ENCODE data around the gene ATXN3. TPM values are rescaled to one million over a fixed set of nuclear protein-coding genes. Genes with fewer than 3 reads are reported as not detected.
A peak's percentile ranks its signal among the peaks of the same experiment; 100 is the strongest.

ATXN3 gene
- total RNA-seq, 1 experiment from 2014 or later, result 10.8 TPM

GRCh38 chr14:92041203-92041602 is 65.2 kb downstream of the ATXN3 start:
- H3K4me3 ChIP-seq, result no peak overlapping the region
- H3K9me3 ChIP-seq (replicated peaks), result no peaks in the 10 kb centered on the region
- DNase-seq (ENCODE audit: low read depth in 1 of 2, low spot score in 2 of 2), result no peak
- peaks cover 10% of the 10 kb centered on the region for H3K36me3 ChIP-seq
- H3K4me1 ChIP-seq (replicated peaks), result peaks cover 9% of the 10 kb centered on the region; the same call in 1 of the 2 replicates
- H3K27ac ChIP-seq, result no peak overlapping the region
- no peaks in the 10 kb centered on the region for H3K27me3 ChIP-seq (replicated peaks)

GRCh38 chr14:92040431-92041051 is 65.8 kb downstream of the ATXN3 start:
- H3K27ac ChIP-seq, result peak overlapping the region; percentile 92
- peak in 1 of 2 experiments; percentile 1 for DNase-seq (ENCODE audit: low read depth in 1 of 2, low spot score in 2 of 2)
- peak overlapping the region; percentile 67 for H3K4me3 ChIP-seq
- no peaks in the 10 kb centered on the region for H3K27me3 ChIP-seq (replicated peaks)
- H3K4me1 ChIP-seq (replicated peaks), result peaks cover 9% of the 10 kb centered on the region; the same call in 1 of the 2 replicates
- H3K9me3 ChIP-seq (replicated peaks), result no peaks in the 10 kb centered on the region
- peaks cover 14% of the 10 kb centered on the region for H3K36me3 ChIP-seq

- H3K4me1 ChIP-seq (replicated peaks), result peaks cover 9% of the 10 kb centered on the region; the same call in 1 of the 2 replicates
- DNase-seq (ENCODE audit: low read depth in 1 of 2, low spot score in 2 of 2), result peak; percentile 86 to 91
- H3K36me3 ChIP-seq, result peaks cover 14% of the 10 kb centered on the region
- H3K9me3 ChIP-seq (replicated peaks), result no peaks in the 10 kb centered on the region
- no peaks in the 10 kb centered on the region for H3K27me3 ChIP-seq (replicated peaks)
- H3K27ac ChIP-seq, result peak within 1 kb of the TSS; percentile 92
- H3K4me3 ChIP-seq, result peak within 1 kb of the TSS; percentile 67
These were observed 66.5 kb downstream of the ATXN3 start, which contains the start of gene TRIP11 for GRCh38 chr14:92039719-92040430. TRIP11 (minus strand) TSS chr14:92040059; CDS start chr14:92039685, 374 bp downstream.

GRCh38 chr14:92039063-92039718 is 67.2 kb downstream of the ATXN3 start:
- H3K4me1 ChIP-seq (replicated peaks), result peaks cover 9% of the 10 kb centered on the region; the same call in 1 of the 2 replicates
- H3K27ac ChIP-seq, result peak overlapping the region; percentile 92
- no peaks in the 10 kb centered on the region for H3K27me3 ChIP-seq (replicated peaks)
- no peaks in the 10 kb centered on the region for H3K9me3 ChIP-seq (replicated peaks)
- H3K36me3 ChIP-seq, result peaks cover 14% of the 10 kb centered on the region
- peak overlapping the region; percentile 67 for H3K4me3 ChIP-seq
- peak in 1 of 2 experiments; percentile 61 for DNase-seq (ENCODE audit: low read depth in 1 of 2, low spot score in 2 of 2)

- peaks cover 14% of the 10 kb centered on the region for H3K36me3 ChIP-seq
These were observed 68.4 kb downstream of the ATXN3 start for GRCh38 chr14:92037989-92038388.

GRCh38 chr14:92035890-92036289 is 70.5 kb downstream of the ATXN3 start:
- no peak for DNase-seq (ENCODE audit: low read depth in 1 of 2, low spot score in 2 of 2)
- Histone ChIP-seq H3K4me1 (replicated peaks) (peaks cover 9% of the 10 kb centered on the region; the same call in 1 of the 2 replicates), H3K36me3 (peaks cover 23% of the 10 kb centered on the region), H3K4me3 (no peak overlapping the region), H3K9me3 (replicated peaks) (no peaks in the 10 kb centered on the region), H3K27me3 (replicated peaks) (no peaks in the 10 kb centered on the region), H3K27ac (no peak overlapping the region)

More at GRCh38 chr14:92037989-92038388, 68.4 kb downstream of the ATXN3 start:
- no peaks in the 10 kb centered on the region for H3K27me3 ChIP-seq (replicated peaks)
- H3K9me3 ChIP-seq (replicated peaks), result no peaks in the 10 kb centered on the region
- DNase-seq (ENCODE audit: low read depth in 1 of 2, low spot score in 2 of 2), result no peak
- H3K4me1 ChIP-seq (replicated peaks), result peaks cover 9% of the 10 kb centered on the region; the same call in 1 of the 2 replicates
- H3K27ac ChIP-seq, result no peak overlapping the region
- no peak overlapping the region for H3K4me3 ChIP-seq

GRCh38 chr14:92033906-92034687 is 72.3 kb downstream of the ATXN3 start:
- Histone ChIP-seq H3K9me3 (replicated peaks) (no peaks in the 10 kb centered on the region), H3K4me1 (replicated peaks) (peaks cover 5% of the 10 kb centered on the region; the same call in 1 of the 2 replicates), H3K4me3 (no peak overlapping the region), H3K27ac (no peak overlapping the region), H3K36me3 (peaks cover 29% of the 10 kb centered on the region), H3K27me3 (replicated peaks) (no peaks in the 10 kb centered on the region)
- DNase-seq (ENCODE audit: low read depth in 1 of 2, low spot score in 2 of 2), result no peak

- no peak overlapping the region for H3K27ac ChIP-seq
- peaks cover 31% of the 10 kb centered on the region for H3K36me3 ChIP-seq
- H3K9me3 ChIP-seq (replicated peaks), result no peaks in the 10 kb centered on the region
- DNase-seq (ENCODE audit: low read depth in 1 of 2, low spot score in 2 of 2), result no peak
- no peaks in the 10 kb centered on the region for H3K27me3 ChIP-seq (replicated peaks)
- no peak overlapping the region for H3K4me3 ChIP-seq
- H3K4me1 ChIP-seq (replicated peaks), result peaks cover 5% of the 10 kb centered on the region; the same call in 1 of the 2 replicates
These were observed 72.9 kb downstream of the ATXN3 start for GRCh38 chr14:92033433-92033832.

- Histone ChIP-seq H3K9me3 (replicated peaks) (no peaks in the 10 kb centered on the region), H3K36me3 (peaks cover 30% of the 10 kb centered on the region), H3K27me3 (replicated peaks) (no peaks in the 10 kb centered on the region), H3K27ac (no peak overlapping the region), H3K4me1 (replicated peaks) (no peaks in the 10 kb centered on the region), H3K4me3 (no peak overlapping the region)
- DNase-seq (ENCODE audit: low read depth in 1 of 2, low spot score in 2 of 2), result no peak
These were observed 79.7 kb downstream of the ATXN3 start for GRCh38 chr14:92026548-92027190.

GRCh38 chr14:92022036-92022435 is 84.3 kb downstream of the ATXN3 start:
- H3K36me3 ChIP-seq, result peaks cover 22% of the 10 kb centered on the region
- H3K27ac ChIP-seq, result no peak overlapping the region
- DNase-seq (ENCODE audit: low read depth in 1 of 2, low spot score in 2 of 2), result no peak

GRCh38 chr14:92021523-92021922 is 84.9 kb downstream of the ATXN3 start:
- H3K4me1 ChIP-seq (replicated peaks), result no peaks in the 10 kb centered on the region
- H3K27me3 ChIP-seq (replicated peaks), result no peaks in the 10 kb centered on the region
- H3K4me3 ChIP-seq, result no peak overlapping the region
- H3K9me3 ChIP-seq (replicated peaks), result no peaks in the 10 kb centered on the region
- H3K36me3 ChIP-seq, result peaks cover 27% of the 10 kb centered on the region
- no peak overlapping the region for H3K27ac ChIP-seq
- DNase-seq (ENCODE audit: low read depth in 1 of 2, low spot score in 2 of 2), result no peak

More at GRCh38 chr14:92022036-92022435, 84.3 kb downstream of the ATXN3 start:
- H3K4me1 ChIP-seq (replicated peaks), result no peaks in the 10 kb centered on the region
- H3K27me3 ChIP-seq (replicated peaks), result no peaks in the 10 kb centered on the region
- no peak overlapping the region for H3K4me3 ChIP-seq
- no peaks in the 10 kb centered on the region for H3K9me3 ChIP-seq (replicated peaks)

- Histone ChIP-seq H3K4me3 (no peak overlapping the region), H3K36me3 (peaks cover 63% of the 10 kb centered on the region), H3K9me3 (replicated peaks) (no peaks in the 10 kb centered on the region), H3K4me1 (replicated peaks) (no peaks in the 10 kb centered on the region), H3K27ac (no peak overlapping the region), H3K27me3 (replicated peaks) (no peaks in the 10 kb centered on the region)
- DNase-seq (ENCODE audit: low read depth in 1 of 2, low spot score in 2 of 2), result no peak
These were observed 92.3 kb downstream of the ATXN3 start for GRCh38 chr14:92014040-92014439.

All from SJSA1 (cell line).